A549 (cell line): ENCODE data around the gene SYT13. TPM values are rescaled to one million over a fixed set of nuclear protein-coding genes. Genes with fewer than 3 reads are reported as not detected.

Experiments used
- ATAC-seq, 2 experiments: fragments of 200-7000 bp in 1 of 2; fragments of >200 bp in 1 of 2; cut with Nextera tagmentation in 1 of 2; cut with Tn5 transposase in 1 of 2; 3 replicates each; pipeline versions ENCODE4 v1.8.0 to v1.9.1; 2018 to 2020; ENCODE audit warnings: mild to moderate bottlenecking in 1 of 2, moderate library complexity in 1 of 2
- CTCF ChIA-PET: fragments of 300-600 bp; sonication (Branson Sonifier 250); formaldehyde crosslinking; extraction: SDS; loops from one replicate; lab custom pipeline; 2021; ENCODE audit warnings: antibody characterized with exemption, inconsistent platforms; lab: Yijun Ruan, JAX
- POLR2A ChIA-PET: fragments of 350-600 bp; formaldehyde crosslinking; extraction: SDS; loops from one replicate; lab custom pipeline; 2021; ENCODE audit warnings: antibody characterized with exemption, inconsistent platforms; lab: Yijun Ruan, JAX
- DNase-seq, 2 experiments: peaks; one replicate each; pipeline versions ENCODE4 v3.0.0 to v3.0.0-alpha.2; 2011 to 2016; ENCODE audit warnings: low read depth in 1 of 2, low spot score in 1 of 2
- FAIRE-seq: peaks from 2 replicates; lab custom pipeline; 2011; peaks lifted over from hg19 to GRCh38; lab: Jason Lieb, UNC
- H3K27ac ChIP-seq, 2 experiments: fragments of >200 bp; sonication (Bioruptor Twin); formaldehyde crosslinking; 3 replicates each; pipeline ENCODE4 v1.5.1; 2016 to 2017
- H3K4me1 ChIP-seq: fragments of >200 bp; sonication (Bioruptor Twin); formaldehyde crosslinking; 3 replicates; pipeline ENCODE4 v1.6.1; 2016
- H3K4me2 ChIP-seq: fragments of >200 bp; sonication (Bioruptor Twin); formaldehyde crosslinking; 3 replicates; pipeline ENCODE4 v1.6.1; 2016
- H3K4me3 ChIP-seq: fragments of >200 bp; sonication (Bioruptor Twin); formaldehyde crosslinking; 3 replicates; pipeline ENCODE4 v1.5.1; 2016
- H3K9me3 ChIP-seq: fragments of >200 bp; sonication (Bioruptor Twin); formaldehyde crosslinking; 3 replicates; pipeline ENCODE4 v1.6.1; 2016
- BCL3 ChIP-seq: fragments of >200 bp; sonication (Bioruptor Twin); formaldehyde crosslinking; IDR thresholded peaks from 3 replicates; pipeline ENCODE4 v1.6.1; 2016
- BHLHE40 ChIP-seq: IDR thresholded peaks from 2 replicates; pipeline ENCODE4 v1.6.1; 2012; ENCODE audit warnings: low read depth, low read length, inconsistent platforms
- CBX2 ChIP-seq: fragments of 200-600 bp; sonication (generic); IDR thresholded peaks from 2 replicates; pipeline ENCODE4 v1.6.1; 2016; ENCODE audit warnings: low read depth, mild to moderate bottlenecking, borderline replicate concordance
- CBX8 ChIP-seq: fragments of 200-600 bp; sonication (generic); IDR thresholded peaks from 2 replicates; pipeline ENCODE4 v1.6.1; 2016
- CEBPB ChIP-seq, 2 experiments: fragments of >200 bp in 1 of 2; sonication (Bioruptor Twin) in 1 of 2; formaldehyde crosslinking in 1 of 2; IDR thresholded peaks; 2 replicates each; pipeline ENCODE4 v1.6.1; 2012 to 2016
- CHD2 ChIP-seq: fragments of 150-350 bp; IDR thresholded peaks from 2 replicates; pipeline ENCODE4 v1.6.1; 2014; ENCODE audit warnings: low read length; ENCODE audit not compliant: partially characterized antibody
- CHD4 ChIP-seq: fragments of 200-600 bp; sonication (generic); IDR thresholded peaks from 2 replicates; pipeline ENCODE4 v1.6.1; 2016; ENCODE audit warnings: antibody characterized with exemption, mild to moderate bottlenecking, borderline replicate concordance
- E2F6 ChIP-seq: IDR thresholded peaks from 2 replicates; pipeline ENCODE4 v1.6.1; 2012; ENCODE audit warnings: low read depth, borderline replicate concordance
- EHF ChIP-seq: fragments of 250-450 bp; sonication (Bioruptor Pico); IDR thresholded peaks from 2 replicates; pipeline ENCODE4 v1.5.0; 2020; ENCODE audit warnings: mild to moderate bottlenecking
- EHMT2 ChIP-seq: fragments of 200-600 bp; sonication (generic); IDR thresholded peaks from 2 replicates; pipeline ENCODE4 v1.6.1; 2016; ENCODE audit warnings: antibody characterized with exemption, low read depth, mild to moderate bottlenecking, moderate library complexity
- ELK1 ChIP-seq: fragments of 150-350 bp; IDR thresholded peaks from 2 replicates; pipeline ENCODE4 v1.6.1; 2014; ENCODE audit warnings: low read depth, mild to moderate bottlenecking, low read length
- FOSB ChIP-seq: fragments of 250-450 bp; sonication (Bioruptor Pico); IDR thresholded peaks from 2 replicates; pipeline ENCODE4 v1.5.0; 2020; ENCODE audit warnings: mild to moderate bottlenecking, moderate library complexity
- HES2 ChIP-seq: fragments of >200 bp; sonication (Bioruptor Twin); formaldehyde crosslinking; IDR thresholded peaks from 2 replicates; pipeline ENCODE4 v1.6.1; 2016
- HEYL ChIP-seq: fragments of 250-450 bp; sonication (Bioruptor Pico); IDR thresholded peaks from 2 replicates; pipeline ENCODE4 v1.8.0; 2021; ENCODE audit warnings: mild to moderate bottlenecking, moderate library complexity
- HMGXB4 ChIP-seq: fragments of 250-450 bp; sonication (Bioruptor Pico); IDR thresholded peaks from 2 replicates; pipeline ENCODE4 v1.5.0; 2021; ENCODE audit warnings: mild to moderate bottlenecking, moderate library complexity, borderline replicate concordance
- HOXA7 ChIP-seq: fragments of 250-450 bp; sonication (Bioruptor Pico); IDR thresholded peaks from 2 replicates; pipeline ENCODE4 v1.5.0; 2020; ENCODE audit warnings: mild to moderate bottlenecking, moderate library complexity
- JUN ChIP-seq, 2 experiments: fragments of >200 bp; sonication (Bioruptor Twin); formaldehyde crosslinking; IDR thresholded peaks; 2 replicates in 1 of 2; 3 replicates in 1 of 2; pipeline ENCODE4 v1.6.1; 2016 to 2017
- JUNB ChIP-seq: fragments of >200 bp; sonication (Bioruptor Twin); formaldehyde crosslinking; IDR thresholded peaks from 2 replicates; pipeline ENCODE4 v1.6.1; 2016
- KDM1A ChIP-seq: fragments of 200-600 bp; sonication (generic); IDR thresholded peaks from 2 replicates; pipeline ENCODE4 v1.6.1; 2016; ENCODE audit warnings: low read depth, mild to moderate bottlenecking
- MAFK ChIP-seq: fragments of 450-650 bp; IDR thresholded peaks from 2 replicates; pipeline ENCODE4 v1.6.1; 2014; ENCODE audit not compliant: partially characterized antibody
- MYC ChIP-seq: IDR thresholded peaks from 2 replicates; pipeline ENCODE4 v1.6.1; 2012; ENCODE audit warnings: mild to moderate bottlenecking, inconsistent platforms, low read length, improper control_type of control experiment, borderline replicate concordance
- NR3C1 ChIP-seq: fragments of >200 bp; sonication (Bioruptor Twin); formaldehyde crosslinking; IDR thresholded peaks from 3 replicates; pipeline ENCODE4 v1.6.1; 2017
- POLR2AphosphoS2 ChIP-seq: conservative IDR thresholded peaks from 2 replicates; pipeline ENCODE4 v1.6.1; 2012; ENCODE audit warnings: low read length, improper control_type of control experiment, inconsistent platforms
- RAD21 ChIP-seq, 2 experiments: fragments of >200 bp in 1 of 2; sonication (Bioruptor Twin) in 1 of 2; formaldehyde crosslinking in 1 of 2; IDR thresholded peaks in 1 of 2; conservative IDR thresholded peaks in 1 of 2; 2 replicates in 1 of 2; 3 replicates in 1 of 2; pipeline ENCODE4 v1.6.1; 2012 to 2018; ENCODE audit warnings: inconsistent platforms in 1 of 2
- RFX5 ChIP-seq: fragments of 450-650 bp; IDR thresholded peaks from 2 replicates; pipeline ENCODE4 v1.7.1; 2014; ENCODE audit warnings: antibody characterized with exemption, mild to moderate bottlenecking, moderate library complexity
- TFCP2L1 ChIP-seq: fragments of 250-450 bp; sonication (Bioruptor Pico); IDR thresholded peaks from 2 replicates; pipeline ENCODE4 v1.5.0; 2021; ENCODE audit warnings: mild to moderate bottlenecking
- TP53 ChIP-seq: fragments of 250-450 bp; sonication (Bioruptor Pico); IDR thresholded peaks from 2 replicates; pipeline ENCODE4 v1.5.0; 2021; ENCODE audit warnings: mild to moderate bottlenecking, moderate library complexity
- ZNF302 ChIP-seq: fragments of 250-450 bp; sonication (Bioruptor Pico); IDR thresholded peaks from 2 replicates; pipeline ENCODE4 v1.9.0; 2021; ENCODE audit warnings: inconsistent platforms, mild to moderate bottlenecking, moderate library complexity
- WGBS: methylation state at CpG from one replicate; pipeline ENCODE4 v1.1.6; 2017; ENCODE audit errors: missing lambda C conversion rate; 5-methylcytosine and 5-hydroxymethylcytosine counted together
- polyA plus RNA-seq, 4 experiments: library from polyadenylated mRNA; depleted of rRNA in 3 of 4; stranded (reverse); fragments of >200 nt; fragmentation: RNase III in 1 of 4; extraction: RNeasy Plus Mini Kit Qiagen cat#74134 plus additional on column Dnase treatment in 1 of 4; gene quantifications; 2 replicates in 3 of 4; 3 replicates in 1 of 4; pipeline ENCODE4 v1.2.3, GENCODE V29; 2011 to 2017

SYT13 gene
- polyA plus RNA-seq, 2 of the 4 experiments (the other 2 are of a cell fraction): 8.1 to 12.9 TPM

GRCh38 chr11:45323601-45324249 lies 37.6 kb upstream of the SYT13 start:
- ATAC-seq (no peak), FAIRE-seq (no peak), DNase-seq (no peak)
- peaks cover 17% of the 10 kb centered on the region; the same call in 2 of the 3 replicates for H3K9me3 ChIP-seq
- ChIA-PET CTCF (interaction anchor here (1.1 to 2.2 kb wide), 6 partner anchors 8 to 448 kb away, joined by 3 to 10 read pairs (median 4); no protein-coding TSS in a partner anchor), POLR2A (no interaction called here)
- no peak overlapping the region for H3K27ac ChIP-seq
- H3K4me2 ChIP-seq: no peak overlapping the region
- TF ChIP-seq BHLHE40: no peak
- no peak for TF ChIP-seq JUN (IDR thresholded peaks at IDR 0.05)
- no peak for TF ChIP-seq NR3C1
- no peak for TF ChIP-seq TP53 (CRISPR knock-in tag)
- no peak for TF ChIP-seq KDM1A
- no peak for TF ChIP-seq BCL3
- no peak for TF ChIP-seq CBX2
- no peak for TF ChIP-seq CHD4
- no peak for TF ChIP-seq TFCP2L1 (CRISPR knock-in tag)
- no peak for TF ChIP-seq CHD2
- no peak for TF ChIP-seq ZNF302 (CRISPR knock-in tag)
- TF ChIP-seq MYC: no peak
- no peak for TF ChIP-seq HMGXB4 (CRISPR knock-in tag)
- TF ChIP-seq CEBPB (IDR thresholded peaks at IDR 0.05): no peak
- no peak for TF ChIP-seq MAFK
- TF ChIP-seq HES2: no peak
- no peak for TF ChIP-seq HEYL (CRISPR knock-in tag)
- TF ChIP-seq CBX8: no peak
- TF ChIP-seq POLR2AphosphoS2: no peak
- TF ChIP-seq EHF (CRISPR knock-in tag): no peak
- no peaks in the 10 kb centered on the region for H3K4me1 ChIP-seq
- 33% methylated on average over 5 of the region's 8 CpGs for WGBS
- H3K4me3 ChIP-seq: no peak overlapping the region

- Histone ChIP-seq H3K4me1 (no peaks in the 10 kb centered on the region), H3K9me3 (peaks cover 17% of the 10 kb centered on the region; the same call in 2 of the 3 replicates), H3K27ac (no peak overlapping the region), H3K4me3 (no peak overlapping the region), H3K4me2 (no peak overlapping the region)
- FAIRE-seq (no peak), ATAC-seq (no peak), DNase-seq (no peak)
- CTCF ChIA-PET: interaction anchor here (0.7 to 2.2 kb wide), 8 partner anchors 9 to 449 kb away, joined by 3 to 10 read pairs (median 4); no protein-coding TSS in a partner anchor
- POLR2A ChIA-PET: no interaction called here
- WGBS: 11% methylated on average over 6 of the region's 7 CpGs
- TF ChIP-seq ZNF302 (CRISPR knock-in tag): no peak
- TF ChIP-seq RFX5: no peak
- no peak for TF ChIP-seq JUNB
- no peak for TF ChIP-seq FOSB (CRISPR knock-in tag)
- TF ChIP-seq ELK1: no peak
- TF ChIP-seq E2F6: no peak
- TF ChIP-seq HES2: no peak
- TF ChIP-seq RAD21 (conservative IDR thresholded peaks at IDR 0.05 in 1 of 2, IDR thresholded peaks at IDR 0.05 in 1 of 2): no peak
- no peak for TF ChIP-seq KDM1A
- no peak for TF ChIP-seq EHMT2
- TF ChIP-seq MAFK: no peak
- no peak for TF ChIP-seq HOXA7 (CRISPR knock-in tag)
- TF ChIP-seq BCL3: no peak
- TF ChIP-seq EHF (CRISPR knock-in tag): no peak
Observed at GRCh38 chr11:45322891-45323600, 36.9 kb upstream of the SYT13 start.
